Gastroesophageal sphincter (tissue), 3 donors: ENCODE data around the gene SPSB3.

ENCODE experiments used
- POLR2A ChIP-seq, 2 donors: fragments of 450-650 bp; IDR thresholded peaks; one replicate each; pipeline ENCODE4 v1.6.1; 2017; ENCODE audit warnings: antibody characterized with exemption in 2 of 2, mild to moderate bottlenecking in 2 of 2, moderate library complexity in 1 of 2
- TF ChIP-seq, protein P1 (sequence below), 4 experiments: fragments of 200-600 bp in 2 of 4; fragments of 450-650 bp in 2 of 4; sonication (generic) in 1 of 4; IDR thresholded peaks; one replicate each; pipeline ENCODE4 v1.5.1; 2017 to 2019; ENCODE audit warnings: antibody characterized with exemption in 4 of 4, mild to moderate bottlenecking in 2 of 4, moderate library complexity in 2 of 4

DNA sequence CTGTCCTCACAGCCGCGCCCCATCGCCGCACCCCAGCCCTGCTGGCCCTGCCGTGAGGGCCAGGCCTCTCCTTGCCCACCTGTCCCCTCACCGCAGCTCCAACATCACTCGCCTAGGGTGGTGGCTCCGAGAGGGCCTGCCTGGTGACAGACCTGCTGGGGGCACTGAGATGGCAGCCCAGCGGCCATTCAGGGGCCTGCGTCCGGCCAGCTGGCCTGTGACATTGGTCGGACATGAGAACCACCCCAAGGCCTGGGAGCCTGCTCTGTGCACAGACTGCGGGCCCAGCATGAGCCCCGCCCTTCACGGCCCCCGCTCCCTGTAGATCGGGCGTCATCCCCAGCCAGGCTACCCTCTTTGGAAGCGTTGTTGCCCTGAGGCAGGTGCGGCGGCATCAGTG, 22.9 kb downstream of the SPSB3 start:
- TF ChIP-seq, protein P1, sequence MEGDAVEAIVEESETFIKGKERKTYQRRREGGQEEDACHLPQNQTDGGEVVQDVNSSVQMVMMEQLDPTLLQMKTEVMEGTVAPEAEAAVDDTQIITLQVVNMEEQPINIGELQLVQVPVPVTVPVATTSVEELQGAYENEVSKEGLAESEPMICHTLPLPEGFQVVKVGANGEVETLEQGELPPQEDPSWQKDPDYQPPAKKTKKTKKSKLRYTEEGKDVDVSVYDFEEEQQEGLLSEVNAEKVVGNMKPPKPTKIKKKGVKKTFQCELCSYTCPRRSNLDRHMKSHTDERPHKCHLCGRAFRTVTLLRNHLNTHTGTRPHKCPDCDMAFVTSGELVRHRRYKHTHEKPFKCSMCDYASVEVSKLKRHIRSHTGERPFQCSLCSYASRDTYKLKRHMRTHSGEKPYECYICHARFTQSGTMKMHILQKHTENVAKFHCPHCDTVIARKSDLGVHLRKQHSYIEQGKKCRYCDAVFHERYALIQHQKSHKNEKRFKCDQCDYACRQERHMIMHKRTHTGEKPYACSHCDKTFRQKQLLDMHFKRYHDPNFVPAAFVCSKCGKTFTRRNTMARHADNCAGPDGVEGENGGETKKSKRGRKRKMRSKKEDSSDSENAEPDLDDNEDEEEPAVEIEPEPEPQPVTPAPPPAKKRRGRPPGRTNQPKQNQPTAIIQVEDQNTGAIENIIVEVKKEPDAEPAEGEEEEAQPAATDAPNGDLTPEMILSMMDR (IDR thresholded peaks at IDR 0.05), result no peak
- no peak for TF ChIP-seq POLR2A (IDR thresholded peaks at IDR 0.05)
